ENCODE measurements around the gene DCDC1.

The DCDC1 gene

GRCh38 chr11:31106968-31107576 is 262.5 kb downstream of the DCDC1 start:
- Histone ChIP-seq H3K4me1 (ENCODE audit: insufficient read depth, low read length) (peaks cover 73% of the 10 kb centered on the region), H3K4me3 (ENCODE audit: low read length) (peak overlapping the region; percentile 34), H3K27me3 (ENCODE audit: insufficient read depth, low read length) (no peaks in the 10 kb centered on the region), H2AFZ (ENCODE audit: low read depth, low read length) (peak overlapping the region; percentile 22), H3K36me3 (ENCODE audit: insufficient read depth, low read length) (no peaks in the 10 kb centered on the region), H3K9me3 (ENCODE audit: low read length) (no peaks in the 10 kb centered on the region)

DNA sequence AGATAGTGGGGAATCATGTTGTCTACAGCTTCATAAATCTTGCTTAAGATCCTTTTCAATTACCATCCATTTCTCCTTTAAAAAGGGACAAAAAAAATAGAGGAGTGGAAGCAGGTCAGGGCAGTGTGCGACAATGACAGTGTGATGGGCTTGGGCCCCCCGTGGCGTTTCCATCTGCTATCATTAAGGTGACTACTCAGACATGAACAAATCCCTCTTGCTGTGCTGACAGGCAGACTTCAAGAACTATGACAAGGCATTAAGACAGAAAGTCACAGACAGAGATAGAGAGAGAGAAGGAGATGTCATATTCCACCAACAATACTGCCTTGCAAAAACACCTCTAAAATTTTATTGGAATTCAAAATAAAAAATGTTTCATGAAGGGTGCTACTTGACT is 263.2 kb downstream of the DCDC1 start:
- Histone ChIP-seq H3K4me3 (ENCODE audit: low read length) (peak overlapping the region; percentile 34), H3K9me3 (ENCODE audit: low read length) (no peaks in the 10 kb centered on the region), H3K4me1 (ENCODE audit: insufficient read depth, low read length) (peaks cover 67% of the 10 kb centered on the region), H2AFZ (ENCODE audit: low read depth, low read length) (no peak overlapping the region), H3K36me3 (ENCODE audit: insufficient read depth, low read length) (no peaks in the 10 kb centered on the region), H3K27me3 (ENCODE audit: insufficient read depth, low read length) (no peaks in the 10 kb centered on the region)

- H2AFZ ChIP-seq (ENCODE audit: low read depth, low read length) = no peak overlapping the region
- no peak overlapping the region for H3K4me3 ChIP-seq (ENCODE audit: low read length)
- no peaks in the 10 kb centered on the region for H3K27me3 ChIP-seq (ENCODE audit: insufficient read depth, low read length)
- H3K36me3 ChIP-seq (ENCODE audit: insufficient read depth, low read length) = no peaks in the 10 kb centered on the region
- H3K4me1 ChIP-seq (ENCODE audit: insufficient read depth, low read length) = peaks cover 37% of the 10 kb centered on the region
- H3K9me3 ChIP-seq (ENCODE audit: low read length) = no peaks in the 10 kb centered on the region
Observed at GRCh38 chr11:31102875-31103274, 266.7 kb downstream of the DCDC1 start.

- no peak overlapping the region for H2AFZ ChIP-seq (ENCODE audit: low read depth, low read length)
- no peaks in the 10 kb centered on the region for H3K36me3 ChIP-seq (ENCODE audit: insufficient read depth, low read length)
- no peak overlapping the region for H3K4me3 ChIP-seq (ENCODE audit: low read length)
- no peaks in the 10 kb centered on the region for H3K27me3 ChIP-seq (ENCODE audit: insufficient read depth, low read length)
- no peaks in the 10 kb centered on the region for H3K9me3 ChIP-seq (ENCODE audit: low read length)
- peaks cover 32% of the 10 kb centered on the region for H3K4me1 ChIP-seq (ENCODE audit: insufficient read depth, low read length)
Observed at GRCh38 chr11:31102316-31102715, 267.2 kb downstream of the DCDC1 start.

DNA sequence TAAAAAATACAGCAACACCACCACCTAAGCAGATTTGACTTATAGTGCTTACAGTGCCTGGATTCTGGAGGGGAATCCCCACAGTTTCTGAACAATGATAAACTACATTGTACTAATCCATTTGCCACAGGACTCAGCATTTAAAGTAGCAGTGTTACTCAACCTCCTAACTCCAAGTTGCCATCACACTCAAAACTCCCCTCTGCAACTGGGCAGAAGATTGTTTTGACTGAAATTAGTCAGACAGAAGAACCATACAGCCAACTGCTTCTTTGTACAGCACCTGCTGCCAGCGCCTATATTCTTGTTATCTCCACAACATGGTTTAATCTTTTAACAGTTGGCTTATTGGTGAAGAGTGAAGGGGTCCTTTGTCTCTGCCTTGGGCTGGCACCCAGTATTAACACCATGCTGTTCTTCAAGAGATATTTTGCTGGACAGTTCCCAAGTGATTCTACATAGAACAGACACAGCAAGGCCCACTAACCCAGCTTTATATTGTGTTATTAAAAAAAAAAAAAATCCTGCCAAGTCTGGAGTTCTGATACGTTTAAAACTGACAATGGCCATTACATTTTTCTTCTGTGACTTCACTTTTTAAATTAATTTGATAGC is 273.2 kb downstream of the DCDC1 start:
- Histone ChIP-seq H3K4me3 (ENCODE audit: low read length) (no peak overlapping the region), H3K9me3 (ENCODE audit: low read length) (no peaks in the 10 kb centered on the region), H3K4me1 (ENCODE audit: insufficient read depth, low read length) (peaks cover 7% of the 10 kb centered on the region), H3K27me3 (ENCODE audit: insufficient read depth, low read length) (no peaks in the 10 kb centered on the region), H2AFZ (ENCODE audit: low read depth, low read length) (no peak overlapping the region), H3K36me3 (ENCODE audit: insufficient read depth, low read length) (no peaks in the 10 kb centered on the region)

DNA sequence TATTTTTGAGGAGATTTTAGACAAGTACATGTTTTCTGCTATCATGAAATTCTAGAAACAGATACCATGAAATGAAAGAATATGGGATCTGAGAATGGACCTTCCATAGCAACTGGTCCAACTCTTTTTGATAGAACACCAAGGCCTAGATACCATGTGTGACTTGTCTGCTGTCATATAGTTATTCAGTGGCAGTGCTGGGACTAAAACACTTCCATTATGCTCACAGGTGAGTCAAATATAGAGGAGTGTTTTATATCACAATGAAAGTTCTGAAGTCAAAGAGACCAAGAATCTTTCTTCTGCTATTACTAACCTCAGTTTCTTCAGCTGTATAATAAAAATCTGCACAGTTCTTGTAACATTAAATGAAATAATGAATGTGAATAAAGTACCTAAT is 276.9 kb downstream of the DCDC1 start:
- Histone ChIP-seq H2AFZ (ENCODE audit: low read depth, low read length) (no peak overlapping the region), H3K27me3 (ENCODE audit: insufficient read depth, low read length) (no peaks in the 10 kb centered on the region), H3K4me1 (ENCODE audit: insufficient read depth, low read length) (peaks cover 8% of the 10 kb centered on the region)

DNA sequence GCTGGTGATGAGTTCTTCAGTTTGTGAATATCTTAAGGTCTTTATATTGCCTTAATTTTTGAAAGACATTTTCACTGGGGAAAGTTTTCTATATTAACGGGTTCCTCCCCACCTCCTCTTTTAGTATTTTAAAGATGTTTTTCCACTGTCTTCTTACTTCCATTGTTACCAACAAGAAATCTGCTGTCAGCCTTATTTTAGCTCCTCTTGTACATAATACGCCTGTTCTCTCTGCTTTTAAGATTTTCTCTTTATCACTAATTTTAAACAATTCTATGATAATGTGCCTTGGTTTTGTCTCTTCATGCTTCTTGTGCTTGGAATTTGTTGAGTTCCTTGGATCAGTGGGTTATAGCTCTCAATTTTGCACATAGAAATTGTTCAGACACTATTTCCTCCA is 280.4 kb downstream of the DCDC1 start:
- Histone ChIP-seq H3K9me3 (ENCODE audit: low read length) (peaks cover 9% of the 10 kb centered on the region), H3K4me1 (ENCODE audit: insufficient read depth, low read length) (peaks cover 8% of the 10 kb centered on the region), H3K36me3 (ENCODE audit: insufficient read depth, low read length) (no peaks in the 10 kb centered on the region), H3K27me3 (ENCODE audit: insufficient read depth, low read length) (no peaks in the 10 kb centered on the region), H3K4me3 (ENCODE audit: low read length) (no peak overlapping the region), H2AFZ (ENCODE audit: low read depth, low read length) (no peak overlapping the region)

More for the DNA sequence above, 276.9 kb downstream of the DCDC1 start:
- Histone ChIP-seq H3K36me3 (ENCODE audit: insufficient read depth, low read length) (no peaks in the 10 kb centered on the region), H3K4me3 (ENCODE audit: low read length) (no peak overlapping the region), H3K9me3 (ENCODE audit: low read length) (peaks cover 9% of the 10 kb centered on the region)

GRCh38 chr11:31069447-31070205 is 299.9 kb downstream of the DCDC1 start:
- H2AFZ ChIP-seq (ENCODE audit: low read depth, low read length) = no peak overlapping the region
- H3K9me3 ChIP-seq (ENCODE audit: low read length) = no peaks in the 10 kb centered on the region
- no peaks in the 10 kb centered on the region for H3K36me3 ChIP-seq (ENCODE audit: insufficient read depth, low read length)
- H3K27me3 ChIP-seq (ENCODE audit: insufficient read depth, low read length) = no peaks in the 10 kb centered on the region
- no peak overlapping the region for H3K4me3 ChIP-seq (ENCODE audit: low read length)
- no peaks in the 10 kb centered on the region for H3K4me1 ChIP-seq (ENCODE audit: insufficient read depth, low read length)

GRCh38 chr11:31060880-31061279 is 308.7 kb downstream of the DCDC1 start:
- Histone ChIP-seq H3K4me3 (ENCODE audit: low read length) (no peak overlapping the region), H3K36me3 (ENCODE audit: insufficient read depth, low read length) (no peaks in the 10 kb centered on the region), H3K27me3 (ENCODE audit: insufficient read depth, low read length) (no peaks in the 10 kb centered on the region)

DNA sequence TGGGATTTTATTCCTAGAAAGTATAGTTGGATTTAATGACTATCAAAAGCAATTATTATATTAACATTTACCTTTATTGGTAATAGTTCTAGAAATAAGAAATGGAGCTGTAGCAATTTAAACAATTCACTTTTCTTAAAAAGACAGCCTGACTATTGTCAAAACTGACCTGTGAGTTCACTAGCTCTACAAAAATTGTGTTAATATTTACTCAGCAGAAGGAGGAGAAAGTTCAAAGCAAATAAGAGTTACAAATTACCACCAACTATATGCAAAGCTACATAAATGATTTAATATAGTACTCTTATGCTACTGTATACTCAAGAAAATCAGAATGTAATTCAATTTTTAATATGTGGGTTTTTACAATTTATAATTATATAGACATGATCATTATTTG is 310.0 kb downstream of the DCDC1 start:
- H3K9me3 ChIP-seq (ENCODE audit: low read length) = no peaks in the 10 kb centered on the region
- H3K27me3 ChIP-seq (ENCODE audit: insufficient read depth, low read length) = no peaks in the 10 kb centered on the region
- no peaks in the 10 kb centered on the region for H3K36me3 ChIP-seq (ENCODE audit: insufficient read depth, low read length)
- no peak overlapping the region for H2AFZ ChIP-seq (ENCODE audit: low read depth, low read length)
- H3K4me3 ChIP-seq (ENCODE audit: low read length) = no peak overlapping the region
- H3K4me1 ChIP-seq (ENCODE audit: insufficient read depth, low read length) = peaks cover 41% of the 10 kb centered on the region

More at GRCh38 chr11:31060880-31061279, 308.7 kb downstream of the DCDC1 start:
- Histone ChIP-seq H3K4me1 (ENCODE audit: insufficient read depth, low read length) (peaks cover 41% of the 10 kb centered on the region), H2AFZ (ENCODE audit: low read depth, low read length) (no peak overlapping the region), H3K9me3 (ENCODE audit: low read length) (no peaks in the 10 kb centered on the region)

DNA sequence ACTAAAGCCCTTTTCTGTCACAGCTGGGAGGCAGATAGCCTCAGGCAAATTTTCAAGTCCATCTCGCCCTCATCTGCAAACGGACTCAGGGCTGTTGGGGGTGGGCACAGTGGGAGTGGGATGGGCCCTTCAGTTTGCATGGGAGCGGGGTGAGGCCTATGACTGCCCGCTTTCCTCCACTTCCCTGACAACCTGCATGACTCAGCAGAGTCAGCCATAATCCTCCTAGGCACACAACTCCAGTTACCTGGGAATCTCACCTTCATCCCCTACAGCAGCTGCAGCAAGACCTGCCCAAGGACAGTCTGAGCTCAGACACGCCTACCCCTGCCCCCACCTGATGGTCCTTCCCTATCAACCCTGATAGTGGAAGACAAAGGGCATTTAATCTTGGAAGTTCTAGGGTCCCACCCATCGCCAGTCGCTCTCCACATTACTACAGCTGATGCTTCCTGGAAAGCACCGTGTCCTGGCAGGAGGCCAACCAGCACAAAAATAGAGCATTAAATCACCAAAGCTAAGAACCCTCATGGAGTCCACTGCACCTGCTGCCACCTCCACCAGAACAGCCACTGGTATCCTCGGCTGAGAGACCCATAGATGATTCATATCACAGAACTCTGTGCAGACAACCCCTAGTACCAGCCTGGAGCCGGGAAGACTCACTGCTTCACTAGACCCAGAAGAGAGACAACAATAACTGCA is 319.3 kb downstream of the DCDC1 start:
- Histone ChIP-seq H3K4me1 (ENCODE audit: insufficient read depth, low read length) (peaks cover 4% of the 10 kb centered on the region), H3K9me3 (ENCODE audit: low read length) (no peaks in the 10 kb centered on the region), H3K4me3 (ENCODE audit: low read length) (no peak overlapping the region), H3K36me3 (ENCODE audit: insufficient read depth, low read length) (no peaks in the 10 kb centered on the region), H3K27me3 (ENCODE audit: insufficient read depth, low read length) (no peaks in the 10 kb centered on the region), H2AFZ (ENCODE audit: low read depth, low read length) (no peak overlapping the region)

DNA sequence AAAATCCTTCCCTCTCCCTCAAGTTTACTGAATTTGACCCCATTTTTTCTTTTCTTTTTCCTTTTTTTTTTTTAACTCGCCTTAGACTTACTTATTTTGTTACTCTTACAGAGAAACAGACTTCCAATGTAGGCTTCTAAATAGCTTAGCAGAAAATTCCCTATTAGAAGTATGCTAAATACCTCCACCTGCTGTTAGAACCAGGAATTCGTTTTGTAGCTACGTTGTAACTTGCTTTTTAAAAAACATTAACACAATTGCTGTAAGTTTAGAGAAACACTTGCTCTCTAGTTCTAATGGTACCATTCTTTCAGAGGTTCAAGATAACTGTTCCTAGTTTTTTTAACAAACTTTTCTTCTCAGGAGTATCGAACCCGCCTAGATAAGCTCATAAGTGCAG is 324.2 kb downstream of the DCDC1 start:
- Histone ChIP-seq H3K27me3 (ENCODE audit: insufficient read depth, low read length) (no peaks in the 10 kb centered on the region), H2AFZ (ENCODE audit: low read depth, low read length) (no peak overlapping the region), H3K36me3 (ENCODE audit: insufficient read depth, low read length) (no peaks in the 10 kb centered on the region), H3K9me3 (ENCODE audit: low read length) (no peaks in the 10 kb centered on the region), H3K4me1 (ENCODE audit: insufficient read depth, low read length) (no peaks in the 10 kb centered on the region), H3K4me3 (ENCODE audit: low read length) (no peak overlapping the region)

All from neuron (in vitro differentiated cells).